RWPE2 (cell line): ENCODE measurements around the gene SEC23IP.

Experiments
- ATAC-seq: fragments of 200-7000 bp; cut with Tn5 transposase; 3 replicates; pipeline ENCODE4 v1.9.1; 2021; ENCODE audit warnings: low read depth
- DNase-seq: peaks from one replicate; pipeline ENCODE4 v3.0.0-alpha.2; 2020; ENCODE audit warnings: low spot score
- H3K27ac ChIP-seq: fragments of 450-650 bp; 2 replicates; pipeline ENCODE4 v1.5.1; 2017; ENCODE audit warnings: mild to moderate bottlenecking; ENCODE audit not compliant: poor library complexity, severe bottlenecking
- H3K27me3 ChIP-seq: fragments of 250-450 bp; sonication (Bioruptor Pico); 2 replicates; pipeline ENCODE4 v1.5.1; 2021; ENCODE audit warnings: mild to moderate bottlenecking, moderate library complexity; ENCODE audit not compliant: insufficient read depth, poor library complexity, severe bottlenecking
- H3K36me3 ChIP-seq: fragments of 250-450 bp; sonication (Bioruptor Pico); 2 replicates; pipeline ENCODE4 v1.5.1; 2020; ENCODE audit warnings: low read depth, mild to moderate bottlenecking, moderate library complexity
- H3K4me1 ChIP-seq: fragments of 250-450 bp; sonication (Bioruptor Pico); 2 replicates; pipeline ENCODE4 v1.5.1; 2021; ENCODE audit warnings: mild to moderate bottlenecking, moderate library complexity; ENCODE audit not compliant: insufficient read depth, poor library complexity, severe bottlenecking
- H3K4me3 ChIP-seq: fragments of 250-450 bp; sonication (Bioruptor Pico); 2 replicates; pipeline ENCODE4 v1.5.1; 2021; ENCODE audit warnings: mild to moderate bottlenecking, moderate library complexity; ENCODE audit not compliant: severe bottlenecking
- H3K9me3 ChIP-seq: fragments of 250-450 bp; sonication (Bioruptor Pico); 2 replicates; pipeline ENCODE4 v1.5.1; 2021; ENCODE audit warnings: mild to moderate bottlenecking, moderate library complexity; ENCODE audit not compliant: severe bottlenecking
- TF ChIP-seq, protein P1 (sequence below): fragments of 450-650 bp; IDR thresholded peaks from one replicate; pipeline ENCODE4 v1.5.1; 2017; ENCODE audit warnings: mild to moderate bottlenecking, moderate library complexity; ENCODE audit not compliant: poor library complexity, severe bottlenecking

The SEC23IP gene

DNA sequence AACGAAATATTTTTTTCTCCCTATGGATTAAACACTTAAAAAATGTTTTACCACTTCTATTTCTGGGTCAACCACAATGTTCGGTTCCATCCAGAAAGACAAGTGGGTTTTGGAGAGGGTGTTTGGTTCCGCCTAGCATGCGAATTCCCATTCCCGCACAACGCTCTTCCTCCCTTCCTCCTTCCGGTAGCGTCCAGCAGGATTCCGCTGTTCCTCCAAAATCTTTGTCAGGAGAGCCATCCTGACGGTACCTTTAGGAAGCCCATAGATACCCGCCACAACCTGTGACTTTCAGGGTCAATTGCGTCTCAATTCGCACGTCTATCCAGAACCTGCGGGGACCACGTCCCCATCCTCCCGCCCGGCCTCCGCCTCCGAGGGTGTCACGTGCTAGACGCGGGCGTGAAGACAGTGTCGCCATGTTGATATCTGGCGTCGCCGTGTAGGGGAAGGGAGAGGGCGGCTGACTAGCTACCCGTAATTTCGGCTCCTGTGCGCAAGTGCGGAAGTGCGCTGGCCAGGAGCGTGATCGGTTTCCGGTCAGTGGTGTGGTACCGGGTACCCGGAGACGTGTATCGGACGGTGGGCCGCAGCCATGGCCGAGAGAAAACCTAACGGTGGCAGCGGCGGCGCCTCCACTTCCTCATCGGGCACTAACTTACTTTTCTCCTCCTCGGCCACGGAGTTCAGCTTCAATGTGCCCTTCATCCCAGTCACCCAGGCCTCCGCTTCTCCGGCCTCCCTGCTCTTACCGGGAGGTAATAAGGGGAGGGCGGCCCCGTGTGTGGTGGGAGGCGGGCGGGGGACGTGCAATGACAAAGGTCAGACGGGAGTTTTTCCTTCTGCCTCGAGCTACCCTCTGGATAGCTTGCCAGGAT lies at the start of gene SEC23IP:
Gene SEC23IP, plus strand, starts transcription at position 543 of the 878 bp plus-strand sequence. Its CDS starts 53 bp downstream, at position 596.
- H3K27me3 ChIP-seq, result no peaks in the 10 kb centered on the region
- H3K4me1 ChIP-seq, result peaks cover 17% of the 10 kb centered on the region
- H3K27ac ChIP-seq, result peak within 1 kb of the TSS; percentile 41
- peak within 1 kb of the TSS; percentile 64 for H3K4me3 ChIP-seq
- DNase-seq (peak; percentile 95), ATAC-seq (peak; percentile 97)
- TF ChIP-seq, protein P1, sequence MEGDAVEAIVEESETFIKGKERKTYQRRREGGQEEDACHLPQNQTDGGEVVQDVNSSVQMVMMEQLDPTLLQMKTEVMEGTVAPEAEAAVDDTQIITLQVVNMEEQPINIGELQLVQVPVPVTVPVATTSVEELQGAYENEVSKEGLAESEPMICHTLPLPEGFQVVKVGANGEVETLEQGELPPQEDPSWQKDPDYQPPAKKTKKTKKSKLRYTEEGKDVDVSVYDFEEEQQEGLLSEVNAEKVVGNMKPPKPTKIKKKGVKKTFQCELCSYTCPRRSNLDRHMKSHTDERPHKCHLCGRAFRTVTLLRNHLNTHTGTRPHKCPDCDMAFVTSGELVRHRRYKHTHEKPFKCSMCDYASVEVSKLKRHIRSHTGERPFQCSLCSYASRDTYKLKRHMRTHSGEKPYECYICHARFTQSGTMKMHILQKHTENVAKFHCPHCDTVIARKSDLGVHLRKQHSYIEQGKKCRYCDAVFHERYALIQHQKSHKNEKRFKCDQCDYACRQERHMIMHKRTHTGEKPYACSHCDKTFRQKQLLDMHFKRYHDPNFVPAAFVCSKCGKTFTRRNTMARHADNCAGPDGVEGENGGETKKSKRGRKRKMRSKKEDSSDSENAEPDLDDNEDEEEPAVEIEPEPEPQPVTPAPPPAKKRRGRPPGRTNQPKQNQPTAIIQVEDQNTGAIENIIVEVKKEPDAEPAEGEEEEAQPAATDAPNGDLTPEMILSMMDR, result no peak
- no peaks in the 10 kb centered on the region for H3K9me3 ChIP-seq
- peaks cover 21% of the 10 kb centered on the region for H3K36me3 ChIP-seq

DNA sequence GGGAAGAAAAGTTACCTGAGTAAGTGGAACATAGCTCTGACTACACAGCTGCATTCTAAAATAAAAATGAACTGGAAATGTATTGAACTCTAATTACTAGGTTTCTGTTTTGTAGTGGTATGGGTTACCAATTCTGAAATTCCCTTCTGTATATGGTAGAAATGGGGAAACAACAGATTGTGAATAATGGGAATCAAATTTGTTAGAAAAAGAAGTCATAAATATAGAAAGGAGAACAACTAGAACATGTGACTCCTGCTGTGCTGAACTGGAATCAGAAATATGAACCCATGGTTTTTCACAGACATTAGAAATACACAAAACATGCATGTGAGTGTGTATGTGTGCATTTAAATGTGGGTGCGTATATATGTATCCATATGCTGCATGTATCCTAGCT lies 46.9 kb upstream of the SEC23IP start:
- TF ChIP-seq, protein P1, result no peak
- Histone ChIP-seq H3K27me3 (no peaks in the 10 kb centered on the region), H3K9me3 (no peaks in the 10 kb centered on the region), H3K4me3 (no peak overlapping the region), H3K4me1 (peaks cover 16% of the 10 kb centered on the region), H3K36me3 (peaks cover 99% of the 10 kb centered on the region), H3K27ac (no peak overlapping the region)
- DNase-seq (no peak), ATAC-seq (no peak)

DNA sequence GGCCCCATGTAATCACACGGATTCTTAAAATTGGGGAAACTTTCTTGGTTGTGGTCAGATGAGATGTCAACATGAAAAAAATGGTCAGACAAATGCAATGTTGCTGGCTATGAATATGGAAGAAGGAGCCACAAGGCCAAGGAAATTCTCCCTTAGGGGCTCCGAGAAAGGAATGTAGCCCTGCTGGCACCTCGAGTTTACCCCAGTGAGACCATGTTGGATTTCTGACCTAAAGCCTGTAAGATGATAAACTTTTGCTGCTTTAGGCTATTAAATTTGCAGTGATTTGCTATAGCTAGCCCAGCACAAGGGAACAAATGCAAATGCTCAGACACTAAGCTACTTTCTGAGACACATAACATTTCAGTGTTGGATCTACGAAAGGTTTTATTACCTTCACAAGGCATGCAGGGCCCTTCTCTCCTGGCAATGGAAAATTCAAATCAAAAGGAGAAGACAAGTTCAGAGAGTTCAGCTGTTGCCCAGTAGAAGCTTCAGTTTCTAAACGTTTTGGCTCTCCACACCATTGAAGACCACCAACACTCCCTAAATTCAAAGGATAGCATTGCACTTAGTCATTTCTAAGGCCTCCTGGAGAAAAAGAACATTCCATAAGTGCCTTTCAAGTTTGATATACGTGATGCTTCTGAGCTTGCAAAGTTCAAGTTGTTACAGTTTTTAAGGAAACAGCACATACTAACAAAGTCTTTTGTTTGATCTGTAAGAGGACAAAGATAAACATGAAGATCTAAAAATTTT lies 43.3 kb upstream of the SEC23IP start:
- DNase-seq, result no peak
- no peaks in the 10 kb centered on the region for H3K27me3 ChIP-seq
- peak; percentile 67 for ATAC-seq
- peaks cover 97% of the 10 kb centered on the region for H3K36me3 ChIP-seq
- H3K27ac ChIP-seq, result peak overlapping the region; percentile 51
- no peaks in the 10 kb centered on the region for H3K9me3 ChIP-seq
- H3K4me1 ChIP-seq, result peaks cover 18% of the 10 kb centered on the region
- H3K4me3 ChIP-seq, result no peak overlapping the region
- TF ChIP-seq, protein P1, result no peak

- ATAC-seq, result no peak
- Histone ChIP-seq H3K27me3 (no peaks in the 10 kb centered on the region), H3K9me3 (no peaks in the 10 kb centered on the region), H3K4me1 (peaks cover 18% of the 10 kb centered on the region), H3K36me3 (peaks cover 97% of the 10 kb centered on the region), H3K4me3 (no peak overlapping the region), H3K27ac (peak overlapping the region; percentile 51)
- no peak for DNase-seq
- TF ChIP-seq, protein P1, result no peak
These were observed 42.6 kb upstream of the SEC23IP start for GRCh38 chr10:119849944-119850343.
